G401 (cell line): ENCODE results near the gene CRISPLD2. TPM values are rescaled to one million over a fixed set of nuclear protein-coding genes. Genes with fewer than 3 reads are reported as not detected.

Experiments
- DNase-seq: peaks from one replicate; pipeline ENCODE4 v3.0.0-alpha.2; 2015; ENCODE audit warnings: low spot score
- in situ Hi-C: cut with HindIII; loops from 2 replicates; pipeline ENCODE4 v1.10.0; 2016; ENCODE audit warnings: low sequenced_read_pairs, mixed read lengths
- total RNA-seq: library from RNA; depleted of rRNA; stranded (reverse); fragments of >200 nt; shearing (Covaris generic); gene quantifications from 2 replicates; pipeline ENCODE4 v1.2.3, GENCODE V29; 2014

CRISPLD2 gene
- total RNA-seq, 1 experiment from 2014 or later = 0.03 TPM

DNA sequence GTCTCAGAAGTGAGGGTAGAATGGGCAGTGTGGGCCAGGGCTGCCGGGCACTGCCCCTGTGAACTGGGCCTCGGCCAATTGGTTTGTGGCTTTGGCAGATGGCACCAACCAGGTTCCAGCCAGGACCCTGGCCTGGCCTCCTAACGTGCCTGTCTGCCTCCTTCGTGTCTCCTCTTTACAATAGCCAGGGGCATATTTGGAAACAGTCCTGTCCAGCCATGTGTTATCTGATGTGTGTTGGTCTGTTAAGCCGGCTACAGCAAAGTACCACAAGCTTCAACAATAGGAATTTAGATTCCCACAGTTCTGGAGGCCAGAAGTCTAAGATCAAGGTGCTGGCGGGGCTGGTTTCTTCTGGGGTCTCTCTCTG, 14.6 kb downstream of the CRISPLD2 start:
- in situ Hi-C loops = no loop called here
- DNase-seq = peak; percentile 85

DNA sequence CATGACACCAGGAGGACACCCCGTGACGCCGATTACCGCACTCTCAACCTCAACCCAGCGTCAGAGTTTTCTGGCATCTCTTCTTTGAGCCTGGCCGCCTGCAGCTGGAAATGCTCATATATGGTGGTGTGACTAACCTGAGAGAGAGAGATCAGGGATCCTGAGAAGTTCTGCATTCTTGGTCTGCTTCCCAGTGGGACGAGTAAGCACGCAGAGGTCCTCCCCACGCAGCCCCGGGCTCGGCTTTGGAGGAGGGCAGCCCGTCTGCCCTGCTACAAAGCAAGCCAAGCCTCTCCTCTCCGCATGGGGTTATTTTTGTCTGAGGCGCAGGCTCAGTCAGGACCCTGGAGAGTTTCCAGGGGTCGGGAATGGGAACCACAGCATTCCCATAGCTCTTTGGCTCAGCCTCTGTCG, 16.5 kb downstream of the CRISPLD2 start:
- DNase-seq = peak; percentile 29
- in situ Hi-C loops = no loop called here

GRCh38 chr16:84836967-84837366, 17.2 kb downstream of the CRISPLD2 start:
- in situ Hi-C loops = no loop called here
- no peak for DNase-seq

- in situ Hi-C loops = no loop called here
- DNase-seq = no peak
Observed at GRCh38 chr16:84838383-84838948, 18.7 kb downstream of the CRISPLD2 start.

DNA sequence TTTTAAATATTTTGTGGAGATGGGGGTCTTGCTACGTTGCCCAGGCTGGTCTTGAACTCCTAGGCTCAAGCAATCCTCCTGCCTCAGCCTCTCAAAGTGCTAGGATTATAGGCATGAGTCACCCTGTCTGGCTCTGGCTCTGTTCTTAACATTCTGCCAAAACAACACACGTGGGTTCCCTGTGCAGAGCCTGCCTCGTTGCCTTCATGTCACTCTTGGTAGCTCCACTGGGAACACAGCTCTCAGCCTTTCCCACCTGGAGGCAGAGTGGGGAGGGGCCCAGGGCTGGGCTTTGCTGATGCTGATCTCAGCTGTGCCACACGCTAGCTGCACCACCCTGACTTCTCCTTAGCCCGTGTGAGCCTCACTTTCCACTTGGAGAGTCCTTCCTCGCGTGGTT, 19.3 kb downstream of the CRISPLD2 start:
- DNase-seq = no peak
- in situ Hi-C loops = no loop called here

GRCh38 chr16:84839956-84840355, 20.2 kb downstream of the CRISPLD2 start:
- no peak for DNase-seq
- in situ Hi-C loops = no loop called here

- in situ Hi-C loops = no loop called here
- no peak for DNase-seq
Observed at GRCh38 chr16:84840687-84841627, 21.2 kb downstream of the CRISPLD2 start.

DNA sequence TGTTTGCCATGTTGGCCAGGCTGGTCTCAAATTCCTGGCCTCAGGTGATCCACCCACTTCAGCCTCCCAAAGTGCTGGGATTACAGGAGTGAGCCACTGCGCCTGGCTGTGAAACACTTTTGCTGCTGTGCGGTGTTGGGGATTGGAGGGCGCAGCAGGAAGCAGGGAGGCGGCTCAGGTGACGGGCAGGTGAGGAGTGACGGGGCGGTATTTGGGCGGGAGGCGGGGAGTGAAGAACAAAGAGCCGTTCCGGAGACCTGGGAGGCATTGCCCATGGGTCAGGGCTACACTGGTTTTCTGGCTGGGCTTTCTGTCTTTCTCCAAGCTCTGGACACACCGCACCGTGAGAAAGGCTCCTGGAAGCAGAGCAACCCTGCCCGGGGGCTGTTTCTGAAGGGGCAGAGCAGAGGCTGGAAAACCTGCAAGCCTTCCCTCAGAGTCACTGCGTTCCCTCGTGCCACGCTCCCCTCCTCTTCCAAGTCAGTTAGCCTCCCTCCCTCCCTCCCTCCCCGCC, 22.1 kb downstream of the CRISPLD2 start:
- no peak for DNase-seq
- in situ Hi-C loops = no loop called here

DNA sequence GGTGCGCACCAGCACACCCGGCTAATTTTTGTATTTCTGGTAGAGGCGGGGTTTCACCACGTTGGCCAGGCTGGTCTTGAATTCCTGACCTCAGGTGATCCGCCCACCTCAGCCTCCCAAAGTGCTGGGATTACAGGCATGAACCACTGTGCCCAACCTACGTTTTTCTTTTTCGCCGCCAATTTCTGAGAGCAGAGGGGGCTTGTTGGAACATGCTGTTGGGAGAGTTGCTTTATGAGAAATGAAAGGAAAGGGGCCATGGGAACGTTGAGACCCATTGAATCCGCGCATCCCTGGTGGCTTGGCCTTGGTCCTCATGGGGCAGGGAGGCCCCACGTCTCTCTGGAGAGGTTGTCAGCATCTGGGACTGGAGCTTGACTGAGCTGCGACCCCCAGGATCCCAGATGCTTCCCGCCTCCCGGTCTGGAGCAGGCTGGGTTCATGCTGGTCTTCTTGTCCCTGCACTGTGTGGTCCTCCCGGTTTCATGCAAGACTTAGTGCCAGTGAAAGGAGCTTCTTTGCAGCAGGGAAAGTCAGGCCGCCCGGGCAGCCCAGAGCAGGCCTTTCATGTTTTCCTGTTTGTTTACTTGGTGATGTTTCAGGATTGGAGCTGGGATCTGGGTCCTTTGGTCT, 22.8 kb downstream of the CRISPLD2 start:
- DNase-seq = no peak
- in situ Hi-C loops = no loop called here

- no peak for DNase-seq
- in situ Hi-C loops = no loop called here
Observed at GRCh38 chr16:84843149-84844048, 23.6 kb downstream of the CRISPLD2 start.

DNA sequence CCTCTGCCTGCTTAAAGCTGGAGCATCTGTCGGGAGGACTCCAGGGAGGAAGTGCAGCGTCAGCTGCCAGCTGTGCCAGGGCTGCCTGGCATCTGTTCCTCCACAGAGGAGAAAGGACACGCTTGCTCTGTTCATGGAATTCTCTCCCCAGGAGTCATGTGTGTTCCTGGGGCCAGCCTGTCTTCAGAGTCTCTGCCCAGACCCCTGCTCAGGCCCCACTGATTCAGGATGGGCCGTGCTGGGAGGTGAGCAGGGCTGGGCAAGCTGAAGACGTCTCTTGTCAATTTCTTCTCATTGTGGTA, 24.2 kb downstream of the CRISPLD2 start:
- no peak for DNase-seq

GRCh38 chr16:84844559-84845495, 25.0 kb downstream of the CRISPLD2 start:
- in situ Hi-C loops = no loop called here
- DNase-seq = no peak

More for the DNA sequence above, 24.2 kb downstream of the CRISPLD2 start:
- in situ Hi-C loops = no loop called here

DNA sequence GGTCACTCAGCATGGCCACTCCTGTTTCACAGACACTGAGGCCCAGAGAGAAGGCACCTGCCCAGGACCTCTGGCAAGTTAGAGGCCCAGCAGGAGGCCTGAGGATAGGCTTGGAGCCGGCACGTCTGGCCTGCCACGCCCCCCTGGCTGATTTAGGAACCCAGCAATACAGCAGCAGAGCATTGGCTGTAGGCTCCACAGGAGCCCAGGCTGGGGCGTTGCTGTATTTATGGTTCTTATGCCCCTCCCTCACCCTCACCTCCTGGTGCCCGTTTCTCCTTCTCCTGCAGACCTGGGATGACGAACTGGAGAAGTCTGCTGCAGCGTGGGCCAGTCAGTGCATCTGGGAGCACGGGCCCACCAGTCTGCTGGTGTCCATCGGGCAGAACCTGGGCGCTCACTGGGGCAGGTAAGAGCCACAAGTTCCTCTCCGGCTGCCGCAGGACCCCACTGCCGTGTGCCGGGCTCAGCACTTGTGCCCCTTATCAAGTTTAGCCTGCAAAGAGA, 25.8 kb downstream of the CRISPLD2 start:
- in situ Hi-C loops = no loop called here
- DNase-seq = no peak

DNA sequence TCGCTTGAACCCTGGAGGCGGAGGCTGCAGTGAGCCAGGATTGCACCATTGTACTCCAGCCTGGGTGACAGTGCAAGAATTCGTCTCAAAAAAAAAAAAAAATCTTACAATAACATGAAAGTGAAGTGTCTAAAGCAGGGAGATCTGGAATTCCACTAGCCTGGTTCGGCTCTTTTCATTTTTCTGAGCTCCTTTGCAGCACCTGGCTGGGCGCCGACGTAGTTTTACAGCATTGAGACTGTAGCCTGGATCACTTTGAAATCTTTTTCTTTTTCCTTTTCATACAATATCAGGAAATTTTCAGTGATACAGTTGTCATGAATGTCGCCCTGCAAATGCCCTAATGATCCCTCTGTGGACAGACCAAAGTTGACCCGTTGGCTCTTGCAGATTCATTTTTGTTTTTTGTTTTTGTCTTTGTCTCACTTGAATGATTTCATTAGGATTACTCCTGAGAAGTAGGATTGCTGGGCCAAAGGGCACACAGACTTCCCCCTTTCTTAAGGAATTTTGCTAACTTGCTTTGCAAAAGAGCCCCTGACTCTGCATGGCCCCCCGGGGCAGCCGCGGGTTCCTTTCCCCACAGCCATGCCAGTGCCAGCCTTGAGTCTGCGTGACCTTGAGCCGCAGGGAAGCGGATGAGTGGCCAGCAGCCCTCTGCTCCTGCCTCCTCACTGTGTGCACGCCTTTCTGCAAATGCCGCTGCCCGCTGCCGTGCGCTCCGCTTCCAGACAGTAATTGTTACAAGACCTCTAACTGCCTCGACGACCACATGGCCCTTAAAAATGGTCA, 28.0 kb downstream of the CRISPLD2 start:
- peak; percentile 53 for DNase-seq
- in situ Hi-C loops = no loop called here

DNA sequence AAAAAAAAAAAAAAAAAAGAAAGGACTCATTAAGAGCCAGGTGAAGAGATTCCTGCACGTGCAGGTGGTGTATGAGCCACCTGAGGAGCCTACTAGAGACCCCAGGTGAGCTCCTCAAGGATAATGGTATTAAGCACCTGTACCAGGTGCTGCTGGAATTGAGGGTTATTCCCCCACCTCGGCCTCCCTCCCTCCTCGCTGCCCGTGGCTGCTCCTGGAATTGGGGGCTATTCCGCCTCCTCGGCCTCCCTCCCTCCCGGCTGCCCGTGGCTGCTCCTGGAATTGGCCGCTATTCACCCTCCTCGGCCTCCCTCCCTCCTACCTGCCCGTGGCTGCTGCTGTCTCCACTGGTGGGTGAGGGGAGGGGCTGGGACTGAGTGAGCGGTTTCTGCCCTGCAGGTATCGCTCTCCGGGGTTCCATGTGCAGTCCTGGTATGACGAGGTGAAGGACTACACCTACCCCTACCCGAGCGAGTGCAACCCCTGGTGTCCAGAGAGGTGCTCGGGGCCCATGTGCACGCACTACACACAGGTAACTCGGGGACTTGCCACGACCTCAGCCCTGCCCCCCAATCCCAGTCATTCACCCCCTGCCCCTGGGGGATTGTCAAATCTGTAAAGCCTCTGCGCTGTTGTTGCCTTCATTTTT, 29.3 kb downstream of the CRISPLD2 start:
- DNase-seq = no peak
- in situ Hi-C loops = no loop called here

GRCh38 chr16:84849751-84850150, 30.0 kb downstream of the CRISPLD2 start:
- in situ Hi-C loops = no loop called here
- no peak for DNase-seq

- in situ Hi-C loops = no loop called here
- no peak for DNase-seq
Observed at GRCh38 chr16:84850714-84851113, 30.9 kb downstream of the CRISPLD2 start.
